Ishikawa (cell line): ENCODE data around the gene C14orf132.

Source experiments
- CEBPB ChIP-seq: IDR thresholded peaks from 2 replicates; pipeline ENCODE4 v1.6.1; 2012
- CREB1 ChIP-seq: IDR thresholded peaks from 2 replicates; pipeline ENCODE4 v1.6.1; 2012; ENCODE audit warnings: low read depth
- EGR1 ChIP-seq: IDR thresholded peaks from 2 replicates; pipeline ENCODE4 v1.6.1; 2012
- EP300 ChIP-seq: IDR thresholded peaks from 2 replicates; pipeline ENCODE4 v1.6.1; 2012; ENCODE audit warnings: borderline replicate concordance
- FOXM1 ChIP-seq: IDR thresholded peaks from 2 replicates; pipeline ENCODE4 v1.6.1; 2012; ENCODE audit warnings: low read depth, borderline replicate concordance
- MAX ChIP-seq: IDR thresholded peaks from 2 replicates; pipeline ENCODE4 v1.6.1; 2012
- NFIC ChIP-seq: IDR thresholded peaks from 2 replicates; pipeline ENCODE4 v1.6.1; 2012
- RAD21 ChIP-seq: IDR thresholded peaks from 2 replicates; pipeline ENCODE4 v1.6.1; 2012; ENCODE audit warnings: low read depth
- REST ChIP-seq: IDR thresholded peaks from 2 replicates; pipeline ENCODE4 v1.6.1; 2012; ENCODE audit warnings: low read depth, mild to moderate bottlenecking
- TAF1 ChIP-seq: IDR thresholded peaks from 2 replicates; pipeline ENCODE4 v1.6.1; 2012; ENCODE audit warnings: low read depth, mild to moderate bottlenecking
- TCF12 ChIP-seq: IDR thresholded peaks from 2 replicates; pipeline ENCODE4 v1.6.1; 2012; ENCODE audit warnings: low read depth
- TEAD4 ChIP-seq: IDR thresholded peaks from 2 replicates; pipeline ENCODE4 v1.6.1; 2012
- YY1 ChIP-seq: IDR thresholded peaks from 2 replicates; pipeline ENCODE4 v1.6.1; 2012; ENCODE audit warnings: low read depth
- ZBTB7A ChIP-seq: IDR thresholded peaks from 2 replicates; pipeline ENCODE4 v1.6.1; 2012; ENCODE audit warnings: low read depth
- TF ChIP-seq, protein P1 (sequence below): IDR thresholded peaks from 2 replicates; pipeline ENCODE4 v1.6.1; 2012

The C14orf132 gene

GRCh38 chr14:96129128-96129736 lies 90.1 kb downstream of the C14orf132 start:
- no peak for TF ChIP-seq YY1
- no peak for TF ChIP-seq CEBPB
- TF ChIP-seq, protein P1, sequence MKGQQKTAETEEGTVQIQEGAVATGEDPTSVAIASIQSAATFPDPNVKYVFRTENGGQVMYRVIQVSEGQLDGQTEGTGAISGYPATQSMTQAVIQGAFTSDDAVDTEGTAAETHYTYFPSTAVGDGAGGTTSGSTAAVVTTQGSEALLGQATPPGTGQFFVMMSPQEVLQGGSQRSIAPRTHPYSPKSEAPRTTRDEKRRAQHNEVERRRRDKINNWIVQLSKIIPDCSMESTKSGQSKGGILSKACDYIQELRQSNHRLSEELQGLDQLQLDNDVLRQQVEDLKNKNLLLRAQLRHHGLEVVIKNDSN = no peak
- TF ChIP-seq CREB1 = no peak
- TF ChIP-seq EP300 = no peak
- TF ChIP-seq REST = no peak
- TF ChIP-seq ZBTB7A = no peak
- no peak for TF ChIP-seq FOXM1
- no peak for TF ChIP-seq NFIC
- no peak for TF ChIP-seq EGR1
- no peak for TF ChIP-seq TCF12
- TF ChIP-seq TEAD4 = no peak
- TF ChIP-seq RAD21 = no peak
- TF ChIP-seq MAX = no peak
- no peak for TF ChIP-seq TAF1

DNA sequence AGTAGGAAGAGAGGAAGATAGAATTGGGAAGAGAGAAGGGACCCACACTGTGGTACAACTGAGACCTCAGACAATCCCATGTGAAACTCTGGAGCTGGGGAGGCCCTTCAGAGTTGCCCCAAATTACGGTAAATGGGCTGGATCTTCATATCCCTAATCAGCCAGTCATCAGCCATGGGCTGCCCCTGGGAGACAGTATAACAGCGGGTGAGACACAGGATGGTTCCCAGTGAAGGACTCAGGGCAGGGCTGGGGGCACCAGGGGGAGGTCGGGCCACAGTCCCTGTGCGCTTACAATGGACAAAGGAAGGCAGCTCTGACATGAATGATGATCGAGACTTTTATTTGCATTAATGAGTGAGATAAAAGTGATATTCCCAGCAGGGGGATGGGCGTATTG lies 91.2 kb downstream of the C14orf132 start:
- no peak for TF ChIP-seq EP300
- no peak for TF ChIP-seq EGR1
- TF ChIP-seq, protein P1 = no peak
- TF ChIP-seq CEBPB = no peak
- TF ChIP-seq MAX = no peak

- TF ChIP-seq REST = no peak
- no peak for TF ChIP-seq NFIC
Observed at GRCh38 chr14:96130854-96131253, 91.7 kb downstream of the C14orf132 start.

GRCh38 chr14:96131836-96132235 lies 92.7 kb downstream of the C14orf132 start:
- TF ChIP-seq, protein P1 = no peak
- TF ChIP-seq CREB1 (no peak), EGR1 (no peak), YY1 (no peak), TEAD4 (no peak), EP300 (no peak)

DNA sequence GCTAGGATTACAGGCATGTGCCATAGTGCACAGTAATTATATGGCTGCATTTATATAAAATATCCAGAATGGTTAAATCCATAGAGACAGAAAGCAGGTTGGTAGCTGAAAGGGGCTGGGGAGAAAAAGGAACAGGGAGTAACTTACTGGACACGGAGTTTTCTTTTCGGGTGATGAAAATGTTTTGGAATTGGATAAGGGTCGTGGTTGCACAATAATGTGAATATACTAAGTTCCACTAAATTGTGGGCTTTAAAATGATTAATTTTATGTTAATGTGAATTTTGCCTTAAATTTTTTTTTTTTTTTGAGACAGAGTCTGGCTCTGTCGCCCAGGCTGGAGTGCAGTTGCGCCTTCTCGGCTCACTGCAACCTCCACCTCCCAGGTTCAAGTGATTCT lies 95.3 kb downstream of the C14orf132 start:
- TF ChIP-seq ZBTB7A = no peak

- TF ChIP-seq, protein P1 = no peak
- TF ChIP-seq FOXM1 (no peak), TCF12 (no peak), REST (no peak), MAX (no peak), RAD21 (no peak), NFIC (no peak), ZBTB7A (no peak), CEBPB (no peak), EP300 (no peak), TEAD4 (no peak), CREB1 (no peak), EGR1 (no peak), TAF1 (no peak), YY1 (no peak)
Observed at GRCh38 chr14:96135285-96135684, 96.1 kb downstream of the C14orf132 start.
